BJ (cell line): ENCODE results near the gene PCSK1. TPM values are rescaled to one million over a fixed set of nuclear protein-coding genes. Genes with fewer than 3 reads are reported as not detected.

Experiments used
- CTCF ChIA-PET: fragments of 350-600 bp; formaldehyde crosslinking; extraction: SDS; loops from one replicate; lab custom pipeline; 2021; ENCODE audit warnings: antibody characterized with exemption, inconsistent platforms; lab: Yijun Ruan, JAX
- POLR2A ChIA-PET: fragments of 300-600 bp; sonication (Branson Sonifier 250); formaldehyde crosslinking; extraction: SDS; loops from one replicate; lab custom pipeline; 2021; ENCODE audit warnings: antibody characterized with exemption; lab: Charles Lee
- DNase-seq: peaks from one replicate; pipeline ENCODE4 v3.0.0-alpha.2; 2011; ENCODE audit warnings: low read depth
- H3K27me3 ChIP-seq: 2 replicates; pipeline ENCODE4 v1.6.0; 2011; ENCODE audit warnings: low read length; ENCODE audit not compliant: control insufficient read depth, insufficient read depth
- H3K36me3 ChIP-seq: 2 replicates; pipeline ENCODE4 v1.5.1; 2011; ENCODE audit warnings: low read length; ENCODE audit not compliant: control insufficient read depth, insufficient read depth
- H3K4me3 ChIP-seq: 2 replicates; pipeline ENCODE4 v1.5.1; 2011; ENCODE audit warnings: low read depth, mild to moderate bottlenecking, control low read depth, low read length
- polyA plus RNA-seq: library from polyadenylated mRNA; depleted of rRNA; stranded (reverse); fragments of >200 nt; gene quantifications from 2 replicates; pipeline ENCODE4 v1.2.3, GENCODE V29; 2011
- TF ChIP-seq, protein P1 (sequence below): IDR thresholded peaks from 2 replicates; pipeline ENCODE4 v1.5.1; 2011; ENCODE audit warnings: low read depth, mild to moderate bottlenecking, control low read depth, inconsistent platforms, low read length, moderate library complexity; ENCODE audit not compliant: insufficient read depth

Gene PCSK1
- polyA plus RNA-seq, 1 experiment, result 0.11 TPM

DNA sequence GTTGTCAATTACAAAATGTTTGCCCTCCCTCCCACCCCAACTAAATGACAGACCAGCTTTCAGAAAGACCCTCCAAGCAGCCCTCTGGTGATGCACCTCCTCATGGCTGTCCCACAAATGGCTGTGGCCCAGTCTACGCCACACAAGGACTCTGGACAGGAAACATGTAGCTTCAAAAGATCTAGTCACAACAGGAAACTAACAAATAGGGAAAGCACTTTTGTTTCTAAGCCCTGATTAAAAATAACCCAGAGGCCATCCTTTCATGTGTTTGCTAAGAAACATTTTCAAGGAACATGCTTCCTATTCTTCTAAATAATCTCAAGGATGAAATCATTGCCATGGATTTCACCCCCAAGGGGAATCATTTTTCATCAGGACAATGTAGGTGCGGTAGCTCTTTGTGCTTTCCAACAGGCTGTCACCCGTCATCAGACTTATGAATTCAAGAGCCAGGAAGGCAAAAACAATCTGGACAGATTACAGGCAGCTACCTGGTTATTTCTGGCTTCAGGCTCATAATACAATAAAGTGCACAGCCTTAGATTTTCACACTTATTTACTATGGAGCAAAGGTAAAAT is 20.1 kb downstream of the PCSK1 start:
- no peak overlapping the region for H3K4me3 ChIP-seq
- ChIA-PET POLR2A (no interaction called here), CTCF (interaction anchor here (0.6 kb wide), 1 partner anchor 10 kb away, joined by 3 read pairs; no protein-coding TSS in a partner anchor)
- no peaks in the 10 kb centered on the region for H3K36me3 ChIP-seq
- H3K27me3 ChIP-seq, result no peaks in the 10 kb centered on the region; the same call in none of the 2 replicates
- TF ChIP-seq, protein P1, sequence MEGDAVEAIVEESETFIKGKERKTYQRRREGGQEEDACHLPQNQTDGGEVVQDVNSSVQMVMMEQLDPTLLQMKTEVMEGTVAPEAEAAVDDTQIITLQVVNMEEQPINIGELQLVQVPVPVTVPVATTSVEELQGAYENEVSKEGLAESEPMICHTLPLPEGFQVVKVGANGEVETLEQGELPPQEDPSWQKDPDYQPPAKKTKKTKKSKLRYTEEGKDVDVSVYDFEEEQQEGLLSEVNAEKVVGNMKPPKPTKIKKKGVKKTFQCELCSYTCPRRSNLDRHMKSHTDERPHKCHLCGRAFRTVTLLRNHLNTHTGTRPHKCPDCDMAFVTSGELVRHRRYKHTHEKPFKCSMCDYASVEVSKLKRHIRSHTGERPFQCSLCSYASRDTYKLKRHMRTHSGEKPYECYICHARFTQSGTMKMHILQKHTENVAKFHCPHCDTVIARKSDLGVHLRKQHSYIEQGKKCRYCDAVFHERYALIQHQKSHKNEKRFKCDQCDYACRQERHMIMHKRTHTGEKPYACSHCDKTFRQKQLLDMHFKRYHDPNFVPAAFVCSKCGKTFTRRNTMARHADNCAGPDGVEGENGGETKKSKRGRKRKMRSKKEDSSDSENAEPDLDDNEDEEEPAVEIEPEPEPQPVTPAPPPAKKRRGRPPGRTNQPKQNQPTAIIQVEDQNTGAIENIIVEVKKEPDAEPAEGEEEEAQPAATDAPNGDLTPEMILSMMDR, result no peak
- no peak for DNase-seq

DNA sequence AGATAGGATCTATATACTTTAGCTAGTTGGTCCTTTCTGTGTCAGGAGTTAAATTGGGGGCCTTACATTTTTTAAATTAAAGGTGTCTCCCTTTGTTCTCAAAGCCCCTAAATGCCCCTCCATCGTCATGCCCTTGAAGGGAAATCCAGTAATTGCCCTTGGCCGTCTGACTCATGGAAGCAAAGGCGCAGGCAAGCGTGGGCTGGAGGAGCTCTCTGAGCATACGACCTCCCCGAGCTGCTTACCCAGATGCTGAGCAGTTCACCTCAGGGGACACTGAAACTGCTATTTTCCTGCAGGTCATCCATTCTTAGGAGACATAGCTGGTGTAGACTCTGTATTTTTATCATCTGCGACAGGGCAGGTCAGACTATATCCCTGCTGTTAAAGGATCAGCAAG is 23.0 kb downstream of the PCSK1 start:
- H3K27me3 ChIP-seq, result no peaks in the 10 kb centered on the region
- H3K36me3 ChIP-seq, result no peaks in the 10 kb centered on the region
- ChIA-PET POLR2A (no interaction called here), CTCF (interaction anchor here (1.0 to 1.4 kb wide), 2 partner anchors 12 to 26 kb away, joined by 3 read pairs; no protein-coding TSS in a partner anchor)
- no peak for DNase-seq
- TF ChIP-seq, protein P1, result no peak
- no peak overlapping the region for H3K4me3 ChIP-seq

DNA sequence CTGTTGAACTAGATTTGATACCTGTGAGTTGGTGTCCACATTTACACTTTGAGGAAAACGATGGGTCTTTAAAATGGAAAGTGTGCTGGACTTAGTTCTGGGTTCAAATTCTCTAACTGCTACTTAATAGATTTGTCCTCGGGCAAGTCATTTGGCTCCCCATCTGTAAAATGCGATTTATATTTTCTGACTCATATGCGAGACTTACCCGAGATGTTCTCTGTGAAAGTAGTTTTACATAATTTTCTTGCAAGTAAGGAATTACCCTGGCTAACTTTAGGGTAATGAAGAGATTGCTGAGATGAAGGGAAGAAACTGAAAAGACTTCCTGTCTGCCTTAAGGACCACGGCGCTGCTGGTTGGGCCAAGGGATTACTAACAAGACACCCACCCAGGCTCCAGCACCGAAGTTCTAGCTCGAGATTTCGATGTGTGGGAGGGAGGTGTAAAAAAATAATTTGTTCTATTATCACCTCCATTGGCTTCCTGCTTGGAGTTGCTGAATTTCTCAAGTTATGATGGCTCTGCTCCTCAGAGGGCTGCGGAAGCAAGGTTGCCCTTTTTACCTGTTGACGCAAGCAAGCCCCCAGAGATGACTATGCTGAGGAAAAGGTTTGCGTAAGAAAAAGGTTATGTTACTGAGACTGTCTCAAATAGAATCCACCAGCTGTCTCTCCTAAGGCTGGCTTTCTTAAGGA is 24.1 kb downstream of the PCSK1 start:
- no peaks in the 10 kb centered on the region for H3K27me3 ChIP-seq
- TF ChIP-seq, protein P1, result no peak
- no peak overlapping the region for H3K4me3 ChIP-seq
- DNase-seq, result no peak
- ChIA-PET POLR2A (no interaction called here), CTCF (interaction anchor here (0.7 to 1.4 kb wide), 4 partner anchors 13 to 183 kb away, joined by 3 read pairs; no protein-coding TSS in a partner anchor)
- H3K36me3 ChIP-seq, result no peaks in the 10 kb centered on the region

DNA sequence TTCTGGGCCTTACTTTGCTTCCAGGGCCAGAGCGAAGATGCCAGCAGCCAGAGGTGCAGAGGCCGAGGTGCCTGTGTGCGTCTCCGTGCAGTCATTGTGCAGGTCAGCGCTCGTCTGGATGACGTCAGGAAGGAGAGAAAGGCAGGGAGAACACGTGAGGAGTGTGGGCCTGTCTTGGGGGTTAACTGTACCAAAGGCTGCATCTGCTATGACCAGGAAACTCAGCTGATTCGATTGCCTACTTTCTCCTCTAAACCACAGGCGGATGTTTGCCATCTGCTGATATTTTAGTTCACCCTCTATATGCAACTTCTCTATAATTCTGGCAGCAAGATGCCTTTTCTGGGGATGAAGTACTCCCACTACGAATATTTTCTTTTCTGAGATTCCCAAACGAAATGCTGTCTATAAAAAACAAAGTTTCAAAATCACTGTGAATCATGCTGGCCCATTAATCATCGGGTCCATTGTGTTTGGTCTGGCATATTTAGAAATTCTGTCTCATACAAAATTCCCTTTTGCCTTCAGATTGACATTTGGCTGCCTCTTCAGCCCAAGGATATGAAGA is 24.8 kb downstream of the PCSK1 start:
- Histone ChIP-seq H3K36me3 (no peaks in the 10 kb centered on the region), H3K4me3 (no peak overlapping the region), H3K27me3 (no peaks in the 10 kb centered on the region)
- DNase-seq, result no peak
- POLR2A ChIA-PET, result no interaction called here
- TF ChIP-seq, protein P1, result no peak
- CTCF ChIA-PET, result no interaction called here

DNA sequence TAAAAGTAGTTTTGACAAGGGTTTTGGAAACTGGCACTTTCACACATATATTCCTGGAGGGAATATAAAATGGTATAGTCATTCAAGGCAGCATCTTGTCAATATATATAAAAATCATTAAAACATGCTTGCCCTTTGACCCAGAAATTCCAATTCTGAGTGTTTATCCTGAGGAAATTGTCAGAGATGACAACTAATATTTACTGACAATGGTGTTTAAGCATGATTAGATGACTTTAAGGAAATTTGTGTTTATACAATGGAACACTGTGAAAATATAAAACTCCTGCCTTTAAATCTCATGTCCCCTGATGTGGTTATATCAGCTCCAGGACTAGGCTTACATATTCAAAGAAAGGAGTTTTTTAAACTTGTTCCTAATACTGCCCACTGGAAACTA is 25.6 kb downstream of the PCSK1 start:
- ChIA-PET CTCF (no interaction called here), POLR2A (no interaction called here)
- Histone ChIP-seq H3K36me3 (no peaks in the 10 kb centered on the region), H3K4me3 (no peak overlapping the region), H3K27me3 (no peaks in the 10 kb centered on the region)
- DNase-seq, result no peak
- TF ChIP-seq, protein P1, result no peak
